HepG2 (cell line): ENCODE results near the gene ARFGAP3. TPM values are rescaled to one million over a fixed set of nuclear protein-coding genes. Genes with fewer than 3 reads are reported as not detected.

Experiments
- AHDC1 ChIP-seq: sonication (generic); formaldehyde crosslinking; IDR thresholded peaks from 2 replicates; pipeline ENCODE4 v1.5.1; 2020; ENCODE audit warnings: mild to moderate bottlenecking, missing genetic modification reagents, borderline replicate concordance
- BHLHE40 ChIP-seq: IDR thresholded peaks from 2 replicates; pipeline ENCODE4 v1.6.1; 2011; ENCODE audit warnings: low read length, improper control_type of control experiment
- CCAR2 ChIP-seq: fragments of 200-400 bp; formaldehyde crosslinking; optimal IDR thresholded peaks from 2 replicates; pipeline ENCODE3; 2018; ENCODE audit warnings: low read depth, mild to moderate bottlenecking, low read length, moderate library complexity
- CREB1 ChIP-seq, 2 experiments: fragments of 450-650 bp in 1 of 2; IDR thresholded peaks; 2 replicates each; pipeline ENCODE4 v1.6.1; 2016 to 2017; ENCODE audit warnings: control low read depth in 1 of 2, mild to moderate bottlenecking in 1 of 2, missing compliant biosample characterization in 1 of 2, missing genetic modification characterization in 1 of 2
- HNF4A ChIP-seq: sonication (generic); formaldehyde crosslinking; IDR thresholded peaks from 2 replicates; pipeline ENCODE4 v1.4.0; 2020; ENCODE audit warnings: missing genetic modification reagents
- LCORL ChIP-seq, 2 experiments: fragments of 450-650 bp in 1 of 2; sonication (generic) in 1 of 2; formaldehyde crosslinking in 1 of 2; IDR thresholded peaks; 2 replicates each; pipeline versions ENCODE4 v1.5.0 to v1.6.1; 2017 to 2020; ENCODE audit warnings: antibody characterized with exemption in 1 of 2, missing genetic modification reagents in 1 of 2
- PITX1 ChIP-seq: sonication (generic); formaldehyde crosslinking; IDR thresholded peaks from 2 replicates; pipeline ENCODE4 v1.5.1; 2020; ENCODE audit warnings: mild to moderate bottlenecking, missing genetic modification reagents
- SRY ChIP-seq: sonication (generic); formaldehyde crosslinking; IDR thresholded peaks from 2 replicates; pipeline ENCODE4 v1.8.0; 2022; ENCODE audit warnings: mild to moderate bottlenecking, missing genetic modification reagents
- ZHX2 ChIP-seq, 2 experiments: sonication (generic) in 1 of 2; formaldehyde crosslinking in 1 of 2; IDR thresholded peaks; 2 replicates each; pipeline versions ENCODE4 v1.6.1 to v1.9.0; 2014 to 2022; ENCODE audit warnings: antibody characterized with exemption in 1 of 2, borderline replicate concordance in 1 of 2, inconsistent platforms in 1 of 2, low read depth in 1 of 2, missing genetic modification reagents in 1 of 2
- polyA plus RNA-seq, 8 experiments: library from polyadenylated mRNA; depleted of rRNA in 3 of 8; stranded (reverse) in 7 of 8; unstranded in 1 of 8; fragments of >200 nt; fragmentation: Illumina TruSeq in 4 of 8; extraction: Trizol in 4 of 8; gene quantifications; 2 replicates each; pipeline versions ENCODE4 v1.2.1 to v1.2.3, GENCODE V29; 2011 to 2016; ENCODE audit warnings: low read depth in 4 of 8, missing spikeins in 1 of 8, mixed read lengths in 1 of 8; ENCODE audit not compliant: insufficient read depth in 1 of 8
- total RNA-seq, 5 experiments: library from RNA; depleted of rRNA; stranded (reverse); fragments of >200 nt; fragmentation: Illumina TruSeq; extraction: Trizol; gene quantifications; 2 replicates each; pipeline ENCODE4 v1.2.3, GENCODE V29; 2016; ENCODE audit warnings: low read depth in 1 of 5
- TF ChIP-seq, protein P1 (sequence below): sonication (generic); formaldehyde crosslinking; conservative IDR thresholded peaks from 2 replicates; pipeline ENCODE4 v1.4.0; 2020; ENCODE audit warnings: missing genetic modification reagents
- TF ChIP-seq, protein P2 (sequence below): sonication (generic); formaldehyde crosslinking; IDR thresholded peaks from 2 replicates; pipeline ENCODE4 v1.5.1; 2020; ENCODE audit warnings: mild to moderate bottlenecking, missing genetic modification reagents, moderate library complexity

ARFGAP3 gene
- total and polyA plus RNA-seq, 2 of the 13 experiments (the other 11 are each of a cell fraction or from before 2014, with no cell fraction given), result 41.7 to 61.6 TPM

DNA sequence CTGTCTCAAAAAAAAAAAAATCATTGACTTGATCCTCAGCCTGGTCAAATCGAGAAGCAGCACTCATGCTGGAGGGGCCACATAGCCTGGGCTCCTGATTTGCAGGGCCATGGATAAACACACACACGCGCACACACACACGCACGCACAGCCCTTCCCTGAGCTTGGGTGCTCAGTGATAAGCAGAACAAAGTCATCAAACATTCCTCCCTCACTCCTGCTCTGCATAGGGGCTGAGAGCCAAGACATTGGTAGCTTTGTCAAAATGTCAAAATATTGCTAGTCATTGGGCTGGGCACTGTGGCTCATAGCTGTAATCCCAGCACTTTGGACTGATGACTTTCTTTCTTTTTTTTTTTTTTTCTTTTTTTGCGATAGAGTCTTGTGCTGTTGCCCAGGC is 102.4 kb downstream of the ARFGAP3 start (continued):
- TF ChIP-seq, protein P1, sequence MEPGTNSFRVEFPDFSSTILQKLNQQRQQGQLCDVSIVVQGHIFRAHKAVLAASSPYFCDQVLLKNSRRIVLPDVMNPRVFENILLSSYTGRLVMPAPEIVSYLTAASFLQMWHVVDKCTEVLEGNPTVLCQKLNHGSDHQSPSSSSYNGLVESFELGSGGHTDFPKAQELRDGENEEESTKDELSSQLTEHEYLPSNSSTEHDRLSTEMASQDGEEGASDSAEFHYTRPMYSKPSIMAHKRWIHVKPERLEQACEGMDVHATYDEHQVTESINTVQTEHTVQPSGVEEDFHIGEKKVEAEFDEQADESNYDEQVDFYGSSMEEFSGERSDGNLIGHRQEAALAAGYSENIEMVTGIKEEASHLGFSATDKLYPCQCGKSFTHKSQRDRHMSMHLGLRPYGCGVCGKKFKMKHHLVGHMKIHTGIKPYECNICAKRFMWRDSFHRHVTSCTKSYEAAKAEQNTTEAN (CRISPR knock-in tag), result peak; percentile 83
- TF ChIP-seq LCORL (IDR thresholded peaks at IDR 0.05) (peak; percentile 42; the same call in 1 of the 2 replicates), LCORL (CRISPR knock-in tag; IDR thresholded peaks at IDR 0.05) (peak; percentile 91), HNF4A (peak; percentile 42), PITX1 (peak; percentile 38; the same call in 1 of the 2 replicates), BHLHE40 (0 out of 2 replicates have a peak, but pooled peaks have one; percentile 14), ZHX2 (IDR thresholded peaks at IDR 0.05; ENCODE audit: low read depth) (no peak), ZHX2 (CRISPR knock-in tag; IDR thresholded peaks at IDR 0.05; ENCODE audit: borderline replicate concordance) (no peak), SRY (CRISPR knock-in tag) (no peak), AHDC1 (peak; percentile 36; the same call in 1 of the 2 replicates), CREB1 (IDR thresholded peaks at IDR 0.05) (no peak), CREB1 (CRISPR knock-in tag; IDR thresholded peaks at IDR 0.05) (peak; percentile 64), CCAR2 (peak; percentile 48)
- TF ChIP-seq, protein P2, sequence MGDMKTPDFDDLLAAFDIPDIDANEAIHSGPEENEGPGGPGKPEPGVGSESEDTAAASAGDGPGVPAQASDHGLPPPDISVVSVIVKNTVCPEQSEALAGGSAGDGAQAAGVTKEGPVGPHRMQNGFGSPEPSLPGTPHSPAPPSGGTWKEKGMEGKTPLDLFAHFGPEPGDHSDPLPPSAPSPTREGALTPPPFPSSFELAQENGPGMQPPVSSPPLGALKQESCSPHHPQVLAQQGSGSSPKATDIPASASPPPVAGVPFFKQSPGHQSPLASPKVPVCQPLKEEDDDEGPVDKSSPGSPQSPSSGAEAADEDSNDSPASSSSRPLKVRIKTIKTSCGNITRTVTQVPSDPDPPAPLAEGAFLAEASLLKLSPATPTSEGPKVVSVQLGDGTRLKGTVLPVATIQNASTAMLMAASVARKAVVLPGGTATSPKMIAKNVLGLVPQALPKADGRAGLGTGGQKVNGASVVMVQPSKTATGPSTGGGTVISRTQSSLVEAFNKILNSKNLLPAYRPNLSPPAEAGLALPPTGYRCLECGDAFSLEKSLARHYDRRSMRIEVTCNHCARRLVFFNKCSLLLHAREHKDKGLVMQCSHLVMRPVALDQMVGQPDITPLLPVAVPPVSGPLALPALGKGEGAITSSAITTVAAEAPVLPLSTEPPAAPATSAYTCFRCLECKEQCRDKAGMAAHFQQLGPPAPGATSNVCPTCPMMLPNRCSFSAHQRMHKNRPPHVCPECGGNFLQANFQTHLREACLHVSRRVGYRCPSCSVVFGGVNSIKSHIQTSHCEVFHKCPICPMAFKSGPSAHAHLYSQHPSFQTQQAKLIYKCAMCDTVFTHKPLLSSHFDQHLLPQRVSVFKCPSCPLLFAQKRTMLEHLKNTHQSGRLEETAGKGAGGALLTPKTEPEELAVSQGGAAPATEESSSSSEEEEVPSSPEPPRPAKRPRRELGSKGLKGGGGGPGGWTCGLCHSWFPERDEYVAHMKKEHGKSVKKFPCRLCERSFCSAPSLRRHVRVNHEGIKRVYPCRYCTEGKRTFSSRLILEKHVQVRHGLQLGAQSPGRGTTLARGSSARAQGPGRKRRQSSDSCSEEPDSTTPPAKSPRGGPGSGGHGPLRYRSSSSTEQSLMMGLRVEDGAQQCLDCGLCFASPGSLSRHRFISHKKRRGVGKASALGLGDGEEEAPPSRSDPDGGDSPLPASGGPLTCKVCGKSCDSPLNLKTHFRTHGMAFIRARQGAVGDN (CRISPR knock-in tag), result peak; percentile 56
